Calu3 (cell line): ENCODE data around the gene KLK6. TPM values are rescaled to one million over a fixed set of nuclear protein-coding genes. Genes with fewer than 3 reads are reported as not detected.

Source experiments
- BruUV-seq: library from RNA; stranded (reverse); fragments of 400-500 nt; replicated peaks from 2 replicates; lab custom pipeline; 2021; lab: Mats Ljungman, UMichigan
- CTCF ChIA-PET: fragments of 300-600 bp; sonication (Branson Sonifier 250); formaldehyde crosslinking; loops from one replicate; lab custom pipeline; 2022; ENCODE audit warnings: antibody characterized with exemption; lab: Charles Lee
- DNase-seq: peaks from one replicate; pipeline ENCODE4 v3.0.0; 2022
- H3K27ac Mint-ChIP-seq: one replicate; pipeline ENCODE4 v1.8.0; 2022; ENCODE audit warnings: mixed read lengths; ENCODE audit not compliant: unreplicated experiment
- H3K27me3 Mint-ChIP-seq: one replicate; pipeline ENCODE4 v1.8.0; 2022; ENCODE audit warnings: mixed read lengths; ENCODE audit not compliant: unreplicated experiment
- H3K36me3 Mint-ChIP-seq: one replicate; pipeline ENCODE4 v1.8.0; 2022; ENCODE audit warnings: mild to moderate bottlenecking, moderate library complexity, mixed read lengths; ENCODE audit not compliant: insufficient read depth, unreplicated experiment
- H3K4me1 Mint-ChIP-seq: one replicate; pipeline ENCODE4 v1.8.0; 2022; ENCODE audit warnings: mild to moderate bottlenecking, low read depth, mixed read lengths; ENCODE audit not compliant: unreplicated experiment
- H3K4me3 Mint-ChIP-seq: one replicate; pipeline ENCODE4 v1.8.0; 2022; ENCODE audit warnings: mild to moderate bottlenecking, low read depth, moderate library complexity, mixed read lengths; ENCODE audit not compliant: unreplicated experiment
- H3K9me3 Mint-ChIP-seq: one replicate; pipeline ENCODE4 v1.8.0; 2022; ENCODE audit warnings: low read depth, mixed read lengths; ENCODE audit not compliant: unreplicated experiment
- CTCF ChIP-seq: fragments of 200-600 bp; IDR thresholded peaks from one replicate; pipeline ENCODE4 v1.8.0; 2022; ENCODE audit warnings: antibody characterized with exemption; ENCODE audit not compliant: unreplicated experiment
- intact Hi-C: fragments of 100-400 bp; cut with micrococcal nuclease; formaldehyde crosslinking; loops from one replicate; pipeline ENCODE4 v1.10.0; 2022; ENCODE audit not compliant: unreplicated experiment
- total RNA-seq: library from RNA; stranded (reverse); gene quantifications from 2 replicates; pipeline ENCODE4 v1.2.3, GENCODE V29; 2022

Gene KLK6
- total RNA-seq, 1 experiment from 2014 or later = 269 TPM

GRCh38 chr19:50924586-50924985, 44.8 kb downstream of the KLK6 start:
- H3K4me3 Mint-ChIP-seq = no peak overlapping the region
- peaks cover 5% of the 10 kb centered on the region for H3K36me3 Mint-ChIP-seq
- CTCF ChIA-PET = interaction anchor here (0.9 kb wide), 1 partner anchor 92 kb away, joined by 3 read pairs; no protein-coding TSS in a partner anchor
- H3K9me3 Mint-ChIP-seq = no peaks in the 10 kb centered on the region
- no TSS peak for BruUV-seq
- no peak for DNase-seq
- H3K27ac Mint-ChIP-seq = no peak overlapping the region
- TF ChIP-seq CTCF = no peak
- H3K27me3 Mint-ChIP-seq = peaks cover 15% of the 10 kb centered on the region
- peaks cover 21% of the 10 kb centered on the region for H3K4me1 Mint-ChIP-seq
- intact Hi-C loops = loop anchor here (5.0 kb wide), 1 partner anchor 132 kb away; the partner anchor contains the start of gene ACP4

GRCh38 chr19:50922317-50922853, 47.0 kb downstream of the KLK6 start:
- H3K9me3 Mint-ChIP-seq = no peaks in the 10 kb centered on the region
- CTCF ChIA-PET = interaction anchor here (0.5 to 2.6 kb wide), 25 partner anchors 10 to 565 kb away, joined by 3 to 43 read pairs (median 6); partner anchors contain the start of gene KLK4
- BruUV-seq = no TSS peak
- peak overlapping the region; percentile 10 for H3K27ac Mint-ChIP-seq
- DNase-seq = peak; percentile 91
- H3K4me3 Mint-ChIP-seq = no peak overlapping the region
- peaks cover 21% of the 10 kb centered on the region for H3K4me1 Mint-ChIP-seq
- peaks cover 28% of the 10 kb centered on the region for H3K27me3 Mint-ChIP-seq
- intact Hi-C loops = loop anchor here (1.0 to 5.0 kb wide), 3 partner anchors 130 to 385 kb away; partner anchors contain the start of gene ACP4
- H3K36me3 Mint-ChIP-seq = peaks cover 5% of the 10 kb centered on the region
- peak; percentile 94 for TF ChIP-seq CTCF

DNA sequence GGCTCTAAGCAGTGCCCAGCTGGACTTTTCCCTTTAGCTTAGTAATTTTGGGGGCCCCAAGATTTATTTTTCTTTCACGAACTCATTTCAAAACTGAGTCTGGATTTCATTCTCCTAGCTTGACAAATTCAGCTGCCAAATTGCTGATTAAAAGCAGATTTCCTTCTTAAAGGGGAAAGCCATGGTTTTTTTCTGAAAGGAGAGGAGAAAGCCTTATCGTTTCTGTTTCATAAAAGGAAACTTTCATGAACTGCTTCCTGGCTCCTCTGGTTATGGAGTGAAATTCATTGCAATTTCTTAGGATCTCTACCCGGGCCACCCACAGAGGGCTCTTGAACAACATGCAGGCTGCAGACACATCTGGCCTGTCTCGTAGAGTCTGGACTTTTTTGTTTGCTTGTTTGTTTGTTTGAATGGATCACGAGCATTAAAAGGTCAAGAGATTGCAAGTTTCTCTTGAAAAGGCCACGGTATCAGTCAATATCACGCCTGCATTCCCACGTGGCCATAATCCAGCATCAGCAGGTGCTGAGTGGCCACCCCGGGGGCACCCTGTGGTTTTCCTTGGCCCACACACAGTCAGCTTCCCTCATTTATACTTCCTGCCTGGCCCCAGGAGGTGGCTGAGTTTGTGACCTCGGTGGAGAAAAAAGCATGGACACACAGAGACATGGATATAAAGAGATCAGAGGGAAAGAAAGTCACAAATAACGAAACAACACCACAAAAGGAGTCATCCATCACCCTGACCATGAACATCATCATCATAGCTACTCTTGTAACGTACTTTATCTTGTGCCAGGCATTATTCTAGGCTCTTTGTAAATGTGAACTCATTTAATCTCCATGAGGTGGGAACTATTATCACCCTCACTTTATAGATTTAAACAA, 47.7 kb downstream of the KLK6 start:
- TF ChIP-seq CTCF = no peak
- H3K27ac Mint-ChIP-seq = peak overlapping the region; percentile 10
- CTCF ChIA-PET = interaction anchor here (0.5 to 2.6 kb wide), 25 partner anchors 10 to 565 kb away, joined by 3 to 43 read pairs (median 6); partner anchors contain the start of gene KLK4
- DNase-seq = peak; percentile 45
- H3K27me3 Mint-ChIP-seq = peaks cover 35% of the 10 kb centered on the region
- intact Hi-C loops = loop anchor here (1.0 to 5.0 kb wide), 3 partner anchors 129 to 384 kb away; partner anchors contain the start of gene ACP4
- H3K36me3 Mint-ChIP-seq = peaks cover 5% of the 10 kb centered on the region
- H3K4me3 Mint-ChIP-seq = no peak overlapping the region
- H3K4me1 Mint-ChIP-seq = peaks cover 21% of the 10 kb centered on the region
- no peaks in the 10 kb centered on the region for H3K9me3 Mint-ChIP-seq
- BruUV-seq = no TSS peak

DNA sequence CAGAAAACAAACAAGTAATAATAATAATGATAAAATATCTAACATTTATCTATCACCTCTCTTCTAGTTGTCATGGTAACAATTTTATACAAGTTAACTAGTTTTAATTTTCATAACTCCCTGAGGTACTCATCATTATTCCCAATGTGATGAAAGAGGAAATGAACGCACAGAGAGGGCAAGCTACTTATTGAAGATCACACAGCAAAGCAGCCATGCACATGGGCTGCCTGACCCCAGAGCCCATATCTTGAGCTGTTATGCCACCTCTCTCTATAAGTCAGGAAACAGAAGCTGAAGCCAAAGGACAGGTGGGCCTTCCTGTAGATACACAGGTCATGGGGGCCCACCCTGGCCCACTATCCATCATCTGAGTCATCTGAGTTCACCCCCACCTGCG, 53.3 kb downstream of the KLK6 start:
- H3K9me3 Mint-ChIP-seq = no peaks in the 10 kb centered on the region
- H3K4me1 Mint-ChIP-seq = peaks cover 8% of the 10 kb centered on the region
- no peak for TF ChIP-seq CTCF
- intact Hi-C loops = no loop called here
- no TSS peak for BruUV-seq
- H3K27ac Mint-ChIP-seq = no peak overlapping the region
- DNase-seq = no peak
- no peaks in the 10 kb centered on the region for H3K36me3 Mint-ChIP-seq
- H3K4me3 Mint-ChIP-seq = no peak overlapping the region
- H3K27me3 Mint-ChIP-seq = peaks cover 37% of the 10 kb centered on the region
- CTCF ChIA-PET = no interaction called here
